ENCODE measurements around the gene IMPG2. TPM values are rescaled to one million over a fixed set of nuclear protein-coding genes. Genes with fewer than 3 reads are reported as not detected.

The IMPG2 gene
- total RNA-seq, 2 donors from 2014 or later, result 0.25 to 0.45 TPM

GRCh38 chr3:101203411-101203810 lies 117.0 kb downstream of the IMPG2 start:
- DNase-seq (ENCODE audit: low spot score), result no peak
- Mint-ChIP-seq H3K27ac (no peak overlapping the region), H3K36me3 (no peaks in the 10 kb centered on the region), H3K27me3 (peaks cover 23 to 35% of the 10 kb centered on the region in 2 donors), H3K9me3 (no peaks in the 10 kb centered on the region), H3K4me1 (ENCODE audit: low read depth in 2 of 2) (no peaks in the 10 kb centered on the region), H3K4me3 (no peak overlapping the region)
- ATAC-seq, result no peak

GRCh38 chr3:101202640-101203039 lies 117.7 kb downstream of the IMPG2 start:
- no peaks in the 10 kb centered on the region for H3K9me3 Mint-ChIP-seq
- H3K27ac Mint-ChIP-seq, result no peak overlapping the region
- H3K27me3 Mint-ChIP-seq, result peaks cover 19 to 27% of the 10 kb centered on the region in 2 donors
- DNase-seq (ENCODE audit: low spot score), result no peak
- H3K4me3 Mint-ChIP-seq, result no peak overlapping the region
- H3K4me1 Mint-ChIP-seq (ENCODE audit: low read depth in 2 of 2), result no peaks in the 10 kb centered on the region
- ATAC-seq, result no peak
- H3K36me3 Mint-ChIP-seq, result no peaks in the 10 kb centered on the region

- H3K27me3 Mint-ChIP-seq, result peaks cover 19 to 32% of the 10 kb centered on the region in 2 donors
- no peaks in the 10 kb centered on the region for H3K36me3 Mint-ChIP-seq
- ATAC-seq (no peak), DNase-seq (ENCODE audit: low spot score) (no peak)
- no peak overlapping the region for H3K27ac Mint-ChIP-seq
- H3K4me1 Mint-ChIP-seq (ENCODE audit: low read depth in 2 of 2), result no peaks in the 10 kb centered on the region
- no peak overlapping the region for H3K4me3 Mint-ChIP-seq
- H3K9me3 Mint-ChIP-seq, result no peaks in the 10 kb centered on the region
Measured at GRCh38 chr3:101200461-101200860, 119.9 kb downstream of the IMPG2 start.

GRCh38 chr3:101195951-101196713 lies 124.2 kb downstream of the IMPG2 start:
- DNase-seq (ENCODE audit: low spot score), result no peak
- no peak for ATAC-seq
- H3K4me3 Mint-ChIP-seq, result no peak overlapping the region
- no peak overlapping the region for H3K27ac Mint-ChIP-seq
- no peaks in the 10 kb centered on the region for H3K4me1 Mint-ChIP-seq (ENCODE audit: low read depth in 2 of 2)
- no peaks in the 10 kb centered on the region for H3K9me3 Mint-ChIP-seq
- H3K27me3 Mint-ChIP-seq, result peaks cover 3 to 14% of the 10 kb centered on the region in 2 donors
- H3K36me3 Mint-ChIP-seq, result no peaks in the 10 kb centered on the region

- Mint-ChIP-seq H3K4me1 (ENCODE audit: low read depth in 2 of 2) (no peaks in the 10 kb centered on the region), H3K27me3 (peaks cover 5 to 16% of the 10 kb centered on the region in 2 donors), H3K36me3 (no peaks in the 10 kb centered on the region), H3K27ac (no peak overlapping the region), H3K9me3 (no peaks in the 10 kb centered on the region), H3K4me3 (no peak overlapping the region)
- DNase-seq (ENCODE audit: low spot score), result no peak
- ATAC-seq, result no peak
Measured at GRCh38 chr3:101194392-101194791, 126.0 kb downstream of the IMPG2 start.

- DNase-seq (ENCODE audit: low spot score), result no peak
- Mint-ChIP-seq H3K27ac (no peak overlapping the region), H3K4me3 (no peak overlapping the region), H3K9me3 (no peaks in the 10 kb centered on the region), H3K36me3 (no peaks in the 10 kb centered on the region), H3K4me1 (ENCODE audit: low read depth in 2 of 2) (no peaks in the 10 kb centered on the region), H3K27me3 (peaks cover 5 to 16% of the 10 kb centered on the region in 2 donors)
- no peak for ATAC-seq
Measured at GRCh38 chr3:101193957-101194356, 126.4 kb downstream of the IMPG2 start.

- Mint-ChIP-seq H3K9me3 (no peaks in the 10 kb centered on the region), H3K4me1 (ENCODE audit: low read depth in 2 of 2) (no peaks in the 10 kb centered on the region), H3K4me3 (no peak overlapping the region), H3K27ac (no peak overlapping the region), H3K36me3 (no peaks in the 10 kb centered on the region), H3K27me3 (peaks cover 5 to 11% of the 10 kb centered on the region in 2 donors)
- no peak for ATAC-seq
- no peak for DNase-seq (ENCODE audit: low spot score)
Measured at GRCh38 chr3:101189796-101190195, 130.6 kb downstream of the IMPG2 start.

- no peak overlapping the region for H3K4me3 Mint-ChIP-seq
- no peaks in the 10 kb centered on the region for H3K36me3 Mint-ChIP-seq
- H3K27ac Mint-ChIP-seq, result no peak overlapping the region
- DNase-seq (ENCODE audit: low spot score), result no peak
- ATAC-seq, result no peak
- no peaks in the 10 kb centered on the region for H3K9me3 Mint-ChIP-seq
- H3K4me1 Mint-ChIP-seq (ENCODE audit: low read depth in 2 of 2), result no peaks in the 10 kb centered on the region
- peaks cover 5 to 14% of the 10 kb centered on the region in 2 donors for H3K27me3 Mint-ChIP-seq
Measured at GRCh38 chr3:101189176-101189575, 131.2 kb downstream of the IMPG2 start.

GRCh38 chr3:101185341-101185740 lies 135.0 kb downstream of the IMPG2 start:
- no peaks in the 10 kb centered on the region for H3K4me1 Mint-ChIP-seq (ENCODE audit: low read depth in 2 of 2)
- peaks cover 6 to 24% of the 10 kb centered on the region in 2 donors for H3K27me3 Mint-ChIP-seq
- DNase-seq (ENCODE audit: low spot score) (no peak), ATAC-seq (no peak)
- no peaks in the 10 kb centered on the region for H3K36me3 Mint-ChIP-seq
- H3K4me3 Mint-ChIP-seq, result no peak overlapping the region
- H3K27ac Mint-ChIP-seq, result no peak overlapping the region
- peaks cover 3% of the 10 kb centered on the region for H3K9me3 Mint-ChIP-seq

- no peak for DNase-seq (ENCODE audit: low spot score)
Measured at GRCh38 chr3:101184111-101184510, 136.3 kb downstream of the IMPG2 start.

GRCh38 chr3:101183151-101183550 lies 137.2 kb downstream of the IMPG2 start:
- Mint-ChIP-seq H3K4me3 (no peak overlapping the region), H3K9me3 (peaks cover 3% of the 10 kb centered on the region)

More at GRCh38 chr3:101184111-101184510, 136.3 kb downstream of the IMPG2 start:
- no peaks in the 10 kb centered on the region for H3K36me3 Mint-ChIP-seq
- H3K27me3 Mint-ChIP-seq, result peaks cover 6 to 24% of the 10 kb centered on the region in 2 donors
- H3K4me3 Mint-ChIP-seq, result no peak overlapping the region
- no peak overlapping the region for H3K27ac Mint-ChIP-seq
- H3K4me1 Mint-ChIP-seq (ENCODE audit: low read depth in 2 of 2), result no peaks in the 10 kb centered on the region
- ATAC-seq, result no peak
- peaks cover 3% of the 10 kb centered on the region for H3K9me3 Mint-ChIP-seq

GRCh38 chr3:101182734-101183133 lies 137.6 kb downstream of the IMPG2 start:
- DNase-seq (ENCODE audit: low spot score), result no peak
- no peaks in the 10 kb centered on the region for H3K36me3 Mint-ChIP-seq
- H3K4me3 Mint-ChIP-seq, result no peak overlapping the region
- no peak overlapping the region for H3K27ac Mint-ChIP-seq
- ATAC-seq, result no peak
- H3K27me3 Mint-ChIP-seq, result peaks cover 6 to 24% of the 10 kb centered on the region in 2 donors
- H3K9me3 Mint-ChIP-seq, result peaks cover 3% of the 10 kb centered on the region
- no peaks in the 10 kb centered on the region for H3K4me1 Mint-ChIP-seq (ENCODE audit: low read depth in 2 of 2)

More at GRCh38 chr3:101183151-101183550, 137.2 kb downstream of the IMPG2 start:
- Mint-ChIP-seq H3K36me3 (no peaks in the 10 kb centered on the region), H3K27me3 (peaks cover 6 to 24% of the 10 kb centered on the region in 2 donors), H3K4me1 (ENCODE audit: low read depth in 2 of 2) (no peaks in the 10 kb centered on the region), H3K27ac (no peak overlapping the region)
- no peak for ATAC-seq
- no peak for DNase-seq (ENCODE audit: low spot score)

GRCh38 chr3:101181801-101182200 lies 138.6 kb downstream of the IMPG2 start:
- no peak for DNase-seq (ENCODE audit: low spot score)
- Mint-ChIP-seq H3K4me1 (ENCODE audit: low read depth in 2 of 2) (no peaks in the 10 kb centered on the region), H3K27me3 (peaks cover 6 to 24% of the 10 kb centered on the region in 2 donors), H3K4me3 (no peak overlapping the region), H3K36me3 (no peaks in the 10 kb centered on the region), H3K27ac (no peak overlapping the region), H3K9me3 (peaks cover 3% of the 10 kb centered on the region)
- no peak for ATAC-seq

GRCh38 chr3:101179637-101180036 lies 140.7 kb downstream of the IMPG2 start:
- H3K27me3 Mint-ChIP-seq, result peaks cover 6 to 24% of the 10 kb centered on the region in 2 donors
- ATAC-seq (no peak), DNase-seq (ENCODE audit: low spot score) (no peak)
- peaks cover 3% of the 10 kb centered on the region for H3K9me3 Mint-ChIP-seq
- H3K27ac Mint-ChIP-seq, result no peak overlapping the region
- H3K4me1 Mint-ChIP-seq (ENCODE audit: low read depth in 2 of 2), result no peaks in the 10 kb centered on the region
- no peaks in the 10 kb centered on the region for H3K36me3 Mint-ChIP-seq
- H3K4me3 Mint-ChIP-seq, result no peak overlapping the region

Data from natural killer cell treated with Interleukin-12 subunit alpha and Interleukin-12 subunit beta and Interleukin-15 and Interleukin-18, amount 100 ng/mL, for 72 hours (primary cell).